Measurements from ENCODE around the gene STMP1.
"Not testable (repeated sequence)": the region's sequence is repeated elsewhere in the genome, so short reads cannot be mapped to it uniquely, and the experiment has no call there.

STMP1 gene

GRCh38 chr7:135685306-135686084, 23.2 kb downstream of the STMP1 start:
- no peak for DNase-seq
- intact Hi-C loops (cut with DNase I), result no loop called here

- intact Hi-C loops (cut with DNase I), result no loop called here
- DNase-seq, result no peak
Observed at GRCh38 chr7:135687466-135687865, 25.2 kb downstream of the STMP1 start.

GRCh38 chr7:135690566-135690965, 28.3 kb downstream of the STMP1 start:
- intact Hi-C loops (cut with DNase I), result no loop called here
- no peak for DNase-seq

- intact Hi-C loops (cut with DNase I), result no loop called here
- DNase-seq, result no peak
Observed at GRCh38 chr7:135692055-135692454, 29.7 kb downstream of the STMP1 start.

GRCh38 chr7:135692606-135693005, 30.3 kb downstream of the STMP1 start:
- intact Hi-C loops (cut with DNase I); DNase-seq: not testable (repeated sequence)

- no peak for DNase-seq
- intact Hi-C loops (cut with DNase I), result no loop called here
Observed at GRCh38 chr7:135693558-135693957, 31.2 kb downstream of the STMP1 start.

- intact Hi-C loops (cut with DNase I), result no loop called here
- DNase-seq, result no peak
Observed at GRCh38 chr7:135697276-135698049, 35.1 kb downstream of the STMP1 start.

GRCh38 chr7:135704074-135704473, 41.8 kb downstream of the STMP1 start:
- intact Hi-C loops (cut with DNase I), result no loop called here
- no peak for DNase-seq

- intact Hi-C loops (cut with DNase I), result no loop called here
- no peak for DNase-seq
Observed at GRCh38 chr7:135704698-135705097, 42.4 kb downstream of the STMP1 start.

- no peak for DNase-seq
- intact Hi-C loops (cut with DNase I), result no loop called here
Observed at GRCh38 chr7:135706038-135706742, 43.9 kb downstream of the STMP1 start.

- intact Hi-C loops (cut with DNase I), result no loop called here
Observed at GRCh38 chr7:135706858-135707569, 44.7 kb downstream of the STMP1 start.

GRCh38 chr7:135707570-135707966, 45.3 kb downstream of the STMP1 start:
- no peak for DNase-seq
- intact Hi-C loops (cut with DNase I), result no loop called here

More at GRCh38 chr7:135706858-135707569, 44.7 kb downstream of the STMP1 start:
- no peak for DNase-seq

GRCh38 chr7:135708041-135708440, 45.7 kb downstream of the STMP1 start:
- intact Hi-C loops (cut with DNase I), result no loop called here
- DNase-seq, result no peak

GRCh38 chr7:135709508-135709907, 47.2 kb downstream of the STMP1 start:
- intact Hi-C loops (cut with DNase I), result no loop called here
- DNase-seq, result no peak

GRCh38 chr7:135710417-135711138, 48.3 kb downstream of the STMP1 start:
- no peak for DNase-seq
- intact Hi-C loops (cut with DNase I), result no loop called here

- intact Hi-C loops (cut with DNase I), result no loop called here
- no peak for DNase-seq
Observed at GRCh38 chr7:135711139-135711469, 48.8 kb downstream of the STMP1 start.

GRCh38 chr7:135712182-135712782, 50.0 kb downstream of the STMP1 start:
- intact Hi-C loops (cut with DNase I), result no loop called here
- no peak for DNase-seq

GRCh38 chr7:135712796-135713195, 50.5 kb downstream of the STMP1 start:
- intact Hi-C loops (cut with DNase I), result no loop called here
- DNase-seq, result no peak

Measured in head of caudate nucleus (tissue), 42 donors.